GM21367 (cell line): ENCODE data around the gene BECN2.

Experiments used
- ATAC-seq: cut with Tn5 transposase; IDR thresholded peaks from one replicate; pipeline ENCODE4 v1.9.1; 2021; ENCODE audit not compliant: unreplicated experiment

The BECN2 gene

GRCh38 chr1:241957692-241958494 lies at the start of gene BECN2:
Gene BECN2, plus strand, starts transcription at chr1:241957767. Its CDS starts 0 bp downstream, at chr1:241957767.
- ATAC-seq, result no peak

GRCh38 chr1:241916196-241916595 lies 41.4 kb upstream of the BECN2 start:
- ATAC-seq, result no peak

GRCh38 chr1:241917487-241917886 lies 40.1 kb upstream of the BECN2 start:
- ATAC-seq, result no peak

GRCh38 chr1:241918879-241919278 lies 38.7 kb upstream of the BECN2 start:
- no peak for ATAC-seq

GRCh38 chr1:241924080-241924808 lies 33.3 kb upstream of the BECN2 start:
- no peak for ATAC-seq

GRCh38 chr1:241926141-241926540 lies 31.4 kb upstream of the BECN2 start:
- no peak for ATAC-seq

- no peak for ATAC-seq
Observed at GRCh38 chr1:241927321-241927720, 30.2 kb upstream of the BECN2 start.

- ATAC-seq, result no peak
Observed at GRCh38 chr1:241932845-241933244, 24.7 kb upstream of the BECN2 start.

- ATAC-seq, result no peak
Observed at GRCh38 chr1:241934201-241934848, 23.2 kb upstream of the BECN2 start.

- no peak for ATAC-seq
Observed at GRCh38 chr1:241934866-241935265, 22.7 kb upstream of the BECN2 start.

GRCh38 chr1:241939798-241940197 lies 17.8 kb upstream of the BECN2 start:
- ATAC-seq, result no peak

GRCh38 chr1:241942738-241943137 lies 14.8 kb upstream of the BECN2 start:
- ATAC-seq, result no peak

- no peak for ATAC-seq
Observed at GRCh38 chr1:241944300-241944699, 13.3 kb upstream of the BECN2 start.

GRCh38 chr1:241947354-241947753 lies 10.2 kb upstream of the BECN2 start:
- ATAC-seq, result no peak

- no peak for ATAC-seq
Observed at GRCh38 chr1:241950390-241950789, 7.2 kb upstream of the BECN2 start.

GRCh38 chr1:241962153-241962552 lies 4.6 kb downstream of the BECN2 start:
- no peak for ATAC-seq

- ATAC-seq, result no peak
Observed at GRCh38 chr1:241963722-241964121, 6.2 kb downstream of the BECN2 start.

GRCh38 chr1:241964550-241965282 lies 7.1 kb downstream of the BECN2 start:
- no peak for ATAC-seq

- ATAC-seq, result no peak
Observed at GRCh38 chr1:241968611-241969010, 11.0 kb downstream of the BECN2 start.

- no peak for ATAC-seq
Observed at GRCh38 chr1:241972703-241973369, 15.3 kb downstream of the BECN2 start.

GRCh38 chr1:241976229-241976628 lies 18.7 kb downstream of the BECN2 start:
- no peak for ATAC-seq
